EL (cell line): ENCODE data around the gene RTRAF.
A peak's percentile ranks its signal among the peaks of the same experiment; 100 is the strongest.

Experiments
- DNase-seq: peaks from one replicate; pipeline ENCODE4 v3.0.0-alpha.2; 2016

The RTRAF gene

DNA sequence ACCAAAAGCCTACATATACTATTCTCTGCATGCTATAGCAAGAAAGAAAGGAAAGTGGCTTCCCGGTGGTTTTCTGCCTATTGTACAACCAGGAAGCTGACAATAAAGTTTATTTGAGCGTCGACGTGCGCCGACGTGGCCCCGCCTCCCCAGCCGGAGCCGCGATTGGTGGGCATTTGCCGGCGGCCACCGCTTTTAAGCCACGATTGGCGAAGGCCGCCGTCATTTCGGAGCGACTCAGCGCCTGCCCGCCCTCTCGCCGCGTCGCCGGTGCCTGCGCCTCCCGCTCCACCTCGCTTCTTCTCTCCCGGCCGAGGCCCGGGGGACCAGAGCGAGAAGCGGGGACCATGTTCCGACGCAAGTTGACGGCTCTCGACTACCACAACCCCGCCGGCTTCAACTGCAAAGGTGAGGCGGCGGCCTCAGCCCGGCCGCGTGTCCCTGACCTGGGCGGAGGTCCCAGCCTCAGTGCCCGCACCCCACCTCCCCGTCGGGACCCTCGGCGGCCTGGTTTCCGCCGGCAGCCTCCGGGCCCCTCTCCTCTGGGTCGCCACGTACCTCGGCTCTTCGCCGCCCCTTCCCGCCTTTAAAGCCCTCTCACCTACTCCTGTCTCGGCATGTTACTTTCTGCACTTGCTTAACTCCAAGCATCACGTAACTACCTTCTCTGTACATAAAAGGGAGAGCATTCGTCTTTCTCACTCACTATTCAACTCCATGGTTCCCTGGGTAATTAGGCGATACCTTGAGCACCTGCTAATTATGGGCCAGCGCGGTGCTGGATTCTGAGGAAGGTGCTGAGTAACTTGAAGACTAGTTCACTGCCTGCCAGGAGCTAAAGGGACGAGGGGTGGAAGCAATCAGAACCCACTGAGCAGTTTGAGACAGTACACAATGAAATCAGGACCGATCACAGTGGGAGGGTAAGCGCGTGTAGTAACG lies at the start of gene RTRAF:
TSS of gene RTRAF (plus strand) at position 254 of the 942 bp plus-strand sequence. CDS start at position 348, 94 bp downstream.
- peak; percentile 91 for DNase-seq

- DNase-seq: no peak
Observed at GRCh38 chr14:51939755-51940301, 49.5 kb upstream of the RTRAF start.

DNA sequence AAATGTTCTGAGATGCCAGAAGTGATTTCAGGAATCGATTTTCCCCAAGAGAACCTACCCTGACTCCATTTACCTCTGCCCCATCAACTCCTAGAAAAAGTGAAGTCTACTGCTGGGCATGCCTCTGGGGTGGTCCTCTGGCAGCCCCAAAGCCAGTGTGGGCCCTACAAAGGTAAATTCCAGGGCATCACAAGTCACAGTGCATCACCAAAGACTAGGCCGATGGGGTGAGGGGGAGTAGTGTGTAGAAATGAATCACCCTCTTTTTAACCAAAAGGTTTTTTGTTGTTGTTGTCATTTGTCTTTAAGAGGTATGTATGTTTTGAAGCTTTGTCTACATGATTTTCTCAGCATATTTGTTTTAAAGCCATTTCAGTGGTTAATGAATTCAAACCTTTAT lies 46.4 kb upstream of the RTRAF start:
- DNase-seq: no peak

GRCh38 chr14:51950007-51950406 lies 39.3 kb upstream of the RTRAF start:
- DNase-seq: no peak

DNA sequence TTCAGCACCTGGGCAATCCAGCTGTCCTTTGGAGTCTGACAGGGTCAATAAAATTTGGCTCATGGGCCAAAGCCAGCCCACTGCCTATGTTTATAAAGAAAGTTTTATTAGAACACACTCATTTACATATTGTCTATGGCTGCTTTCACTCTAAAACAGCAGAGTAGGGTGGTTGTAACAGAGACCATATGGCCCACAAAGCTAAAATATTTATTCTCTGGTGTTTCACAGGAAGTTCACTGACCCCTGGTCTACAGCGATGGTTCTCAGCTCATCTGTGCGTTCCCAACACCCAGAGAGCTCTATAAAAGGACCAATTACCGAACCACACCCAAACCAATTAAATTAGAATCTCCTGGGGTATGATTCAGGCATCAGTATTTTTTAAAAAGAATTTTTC lies 37.7 kb upstream of the RTRAF start:
- no peak for DNase-seq

DNA sequence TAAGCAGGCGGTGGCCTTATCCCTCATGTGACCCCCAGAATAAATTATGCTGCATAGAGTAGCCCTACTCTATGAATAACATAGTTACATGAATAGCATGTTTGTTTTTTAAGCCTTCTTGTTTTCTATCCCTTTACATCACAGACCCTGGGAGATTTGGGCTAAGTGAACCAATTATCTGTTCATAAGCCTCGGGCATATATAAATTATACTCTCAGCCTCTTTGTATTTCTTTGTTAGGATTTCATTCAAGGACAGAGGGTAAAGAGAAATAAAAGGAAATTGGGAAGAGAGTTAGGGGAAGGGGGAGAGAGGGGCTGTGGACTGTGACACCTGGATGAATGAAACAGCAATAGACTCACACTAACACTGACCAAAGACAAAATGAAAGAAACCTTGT lies 35.3 kb upstream of the RTRAF start:
- no peak for DNase-seq

DNA sequence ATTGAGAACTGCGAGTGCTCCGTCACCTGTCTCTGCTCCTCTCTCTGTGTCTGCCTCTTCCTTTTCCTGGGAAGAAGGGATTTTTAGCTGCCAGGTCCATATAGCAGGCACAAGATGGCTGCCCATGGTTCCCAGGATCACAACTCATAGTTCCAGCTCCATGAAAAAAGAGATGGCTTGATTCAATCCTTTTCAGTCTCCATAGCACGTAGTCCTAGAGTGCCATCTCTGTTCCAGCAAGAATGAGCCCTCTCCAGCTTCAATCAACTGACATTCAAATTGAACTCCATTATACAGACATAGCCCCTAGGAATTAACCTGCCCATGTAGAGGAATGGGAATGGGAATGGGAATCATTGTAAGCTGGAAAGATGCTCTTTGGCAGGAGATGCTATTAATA lies 34.7 kb upstream of the RTRAF start:
- no peak for DNase-seq

- peak; percentile 43 for DNase-seq
Observed at GRCh38 chr14:51957950-51958349, 31.4 kb upstream of the RTRAF start.

GRCh38 chr14:51959928-51960327 lies 29.4 kb upstream of the RTRAF start:
- DNase-seq: no peak

GRCh38 chr14:51960866-51961265 lies 28.5 kb upstream of the RTRAF start:
- DNase-seq: no peak

GRCh38 chr14:51962711-51963110 lies 26.6 kb upstream of the RTRAF start:
- DNase-seq: no peak

DNA sequence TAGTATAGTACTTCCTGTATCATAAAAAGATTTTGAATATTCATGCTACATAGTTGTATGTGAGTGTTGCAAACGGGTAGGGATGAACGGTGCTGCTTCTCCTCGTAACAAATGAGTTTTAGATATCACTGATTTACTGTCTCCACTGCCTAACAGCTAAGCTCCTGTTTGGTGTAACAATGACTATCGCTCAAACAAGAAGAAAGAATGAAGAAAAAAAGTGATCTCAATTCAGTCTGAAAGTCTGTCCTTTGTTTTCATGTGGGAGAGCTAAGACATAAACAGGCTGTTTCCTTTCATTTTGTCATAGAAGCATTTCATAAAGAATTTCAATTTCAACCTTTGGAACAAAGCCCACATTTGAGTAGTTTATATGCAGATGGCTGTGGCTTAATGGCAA lies 26.1 kb upstream of the RTRAF start:
- no peak for DNase-seq

DNA sequence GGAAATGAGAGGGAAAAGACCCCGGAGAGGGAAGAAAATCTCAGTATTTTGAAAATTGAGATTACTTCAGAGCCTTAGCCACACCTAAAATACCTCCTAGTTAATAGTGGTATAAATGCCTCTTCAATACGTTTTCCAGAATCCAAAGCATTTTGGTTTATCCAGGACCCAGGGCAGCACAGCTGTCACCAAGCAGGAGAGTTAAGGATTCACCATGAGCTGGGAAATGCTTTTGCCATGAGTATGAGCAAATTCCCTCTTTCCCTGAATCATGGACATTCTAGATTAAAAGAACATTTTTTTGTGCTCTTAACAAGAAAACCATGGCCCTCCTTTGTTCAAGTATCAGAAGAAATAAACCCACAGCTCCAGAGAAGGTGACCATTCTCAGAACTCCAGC lies 21.8 kb upstream of the RTRAF start:
- no peak for DNase-seq

- DNase-seq: no peak
Observed at GRCh38 chr14:51969852-51970540, 19.4 kb upstream of the RTRAF start.

GRCh38 chr14:51972566-51972965 lies 16.8 kb upstream of the RTRAF start:
- no peak for DNase-seq

- DNase-seq: no peak
Observed at GRCh38 chr14:51977075-51977474, 12.3 kb upstream of the RTRAF start.

DNA sequence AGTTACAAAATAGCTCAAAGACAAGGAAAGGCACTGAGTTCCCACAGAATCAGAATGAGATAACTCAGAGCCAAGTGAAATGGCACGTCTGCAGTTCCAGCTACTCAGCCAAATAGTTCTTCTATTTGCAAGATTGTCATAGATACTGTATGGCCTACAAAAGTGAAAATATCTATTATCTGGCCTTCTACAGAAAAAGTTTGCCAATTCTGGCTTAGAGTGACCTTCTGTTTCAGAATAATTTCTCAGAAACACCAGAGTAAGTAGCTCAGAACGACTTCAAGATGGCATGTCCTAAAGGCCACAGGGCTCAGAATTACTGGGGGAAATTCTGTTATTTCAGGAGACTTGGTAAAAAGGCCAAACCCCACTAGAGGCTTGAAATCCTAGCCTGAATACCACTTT lies 10.7 kb upstream of the RTRAF start:
- no peak for DNase-seq

GRCh38 chr14:51979088-51979709 lies 10.1 kb upstream of the RTRAF start:
- DNase-seq: peak; percentile 73

DNA sequence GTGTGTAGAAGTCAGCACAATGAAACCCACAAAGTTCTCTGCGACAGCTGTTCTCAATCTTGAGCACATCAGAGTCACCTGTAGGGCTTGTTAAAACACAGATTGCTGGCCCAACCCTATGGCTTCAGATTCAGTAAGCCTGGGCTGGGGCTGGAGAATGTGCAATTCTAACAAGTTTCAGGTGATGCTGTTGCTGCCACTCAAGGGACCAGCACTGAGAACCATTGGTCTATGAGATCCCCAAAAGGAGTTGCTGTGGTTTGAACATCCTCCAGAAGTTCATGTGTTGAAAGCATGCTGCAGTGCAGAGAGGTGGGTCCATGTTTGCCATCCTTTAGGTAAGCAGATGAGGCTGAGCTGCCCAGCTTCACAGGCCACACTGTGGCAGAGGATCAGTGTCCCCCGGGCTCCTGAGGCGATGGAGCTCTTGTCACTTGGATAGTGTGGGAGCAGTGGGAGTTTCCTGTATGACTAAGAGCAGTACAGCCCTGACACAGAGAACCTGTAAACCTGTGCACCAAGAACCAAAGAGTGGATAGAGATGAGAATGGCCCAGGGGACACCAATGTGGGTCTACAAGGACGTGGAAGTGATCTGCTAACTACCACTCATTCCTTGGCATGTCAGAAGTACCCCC lies 8.0 kb upstream of the RTRAF start:
- no peak for DNase-seq

- no peak for DNase-seq
Observed at GRCh38 chr14:51988221-51988620, 1.1 kb upstream of the RTRAF start.

GRCh38 chr14:51990488-51990887 lies 1.1 kb downstream of the RTRAF start:
- DNase-seq: no peak

DNA sequence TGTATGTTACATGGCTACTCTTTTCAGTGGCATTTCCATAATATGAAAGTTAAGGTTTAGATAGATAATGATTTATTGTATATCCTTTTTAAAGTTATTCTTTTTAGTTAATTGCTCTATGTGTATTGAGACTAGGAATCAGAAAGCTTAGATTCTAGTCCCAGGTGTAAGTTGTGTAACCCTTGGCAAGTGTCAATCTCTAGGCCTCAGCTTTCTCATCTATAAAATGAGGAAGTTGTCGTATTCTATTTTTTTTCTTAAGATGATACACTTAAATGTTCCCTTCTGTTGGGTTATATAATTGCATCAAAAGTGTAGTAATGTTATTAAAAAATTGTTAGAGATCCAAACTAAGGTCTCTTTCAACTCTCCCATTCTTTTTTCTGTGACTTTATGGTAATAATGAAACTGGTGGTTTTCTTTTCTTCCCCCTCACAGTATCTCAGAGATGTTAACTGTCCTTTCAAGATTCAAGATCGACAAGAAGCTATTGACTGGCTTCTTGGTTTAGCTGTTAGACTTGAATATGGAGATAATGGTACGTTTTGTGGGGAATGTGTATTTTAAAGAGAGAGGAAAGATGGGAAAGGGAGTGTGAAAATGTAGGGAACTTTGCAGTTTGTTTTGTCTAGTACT lies 4.1 kb downstream of the RTRAF start:
- DNase-seq: no peak
